T-helper 1 cell treated with Interleukin-12 subunit alpha and Interleukin-12 subunit beta and Interleukin-4 antibody, amounts not matched to agents 30 ng/mL and 1 ng/mL, for 36 hours (primary cell): ENCODE measurements around the gene TNFRSF1B. TPM values are rescaled to one million over a fixed set of nuclear protein-coding genes. Genes with fewer than 3 reads are reported as not detected.

Experiments
- intact Hi-C: fragments of 100-400 bp; cut with micrococcal nuclease; formaldehyde crosslinking; loops from one replicate; pipeline ENCODE4 v1.15.1; 2024
- total RNA-seq: library from RNA; stranded (reverse); gene quantifications from 2 replicates; pipeline ENCODE4 v1.2.3, GENCODE V29; 2022

TNFRSF1B gene
- total RNA-seq, 1 donor from 2014 or later, result 300 TPM

DNA sequence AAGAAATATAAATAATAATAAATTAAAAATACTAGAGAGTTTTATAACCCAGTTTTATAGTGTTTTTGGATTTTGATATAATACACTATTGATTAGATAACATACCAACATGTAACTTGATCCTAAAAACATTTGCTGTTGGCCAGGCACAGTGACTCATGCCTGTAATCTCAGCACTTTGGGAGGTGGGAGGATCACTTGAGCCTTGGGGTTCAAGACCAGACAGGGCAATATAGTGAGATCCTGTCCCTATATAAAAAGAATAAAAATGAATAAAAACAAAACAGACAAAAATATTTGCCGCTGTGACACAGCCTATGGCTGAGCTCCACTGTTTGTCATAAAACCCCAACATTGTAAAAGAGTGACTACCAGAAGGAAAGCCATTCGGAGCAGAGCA lies 89.1 kb downstream of the TNFRSF1B start:
- intact Hi-C loops, result no loop called here

- intact Hi-C loops, result no loop called here
Measured at GRCh38 chr1:12258272-12258671, 91.5 kb downstream of the TNFRSF1B start.

Other genes with a start within 250 kb of the TNFRSF1B start
- gene KIAA2013, start 240.6 kb upstream of the TNFRSF1B start, total RNA-seq, result 40.9 and 41.5 TPM in 2 replicates
- 27.0 and 27.7 TPM in 2 replicates for gene PLOD1, start 232.3 kb upstream of the TNFRSF1B start, total RNA-seq
- 63.3 and 63.4 TPM in 2 replicates for gene MFN2, start 186.5 kb upstream of the TNFRSF1B start, total RNA-seq
- gene MIIP, start 147.5 kb upstream of the TNFRSF1B start, total RNA-seq, result 109 and 110 TPM in 2 replicates
- gene TNFRSF8, start 103.7 kb upstream of the TNFRSF1B start, total RNA-seq, result 53.8 and 54.5 TPM in 2 replicates
- 38.6 and 42.0 TPM in 2 replicates for gene VPS13D, start 63.0 kb downstream of the TNFRSF1B start, total RNA-seq